PFSK-1 (cell line): ENCODE measurements around the gene RASA2.

Source experiments
- FOXP2 ChIP-seq: optimal IDR thresholded peaks from 2 replicates; pipeline ENCODE3; 2011; ENCODE audit warnings: borderline replicate concordance, control low read depth, inconsistent platforms; ENCODE audit not compliant: insufficient read depth; ENCODE audit errors: extremely low read length, extremely low read depth
- POLR2AphosphoS5 ChIP-seq: IDR thresholded peaks from 2 replicates; pipeline ENCODE4 v1.6.1; 2012; ENCODE audit warnings: low read depth, mild to moderate bottlenecking, control low read depth, low read length, moderate library complexity
- REST ChIP-seq, 2 experiments: IDR thresholded peaks; 2 replicates each; pipeline versions ENCODE4 v1.6.1 to v1.8.0; 2011 to 2012; ENCODE audit warnings: low read depth in 2 of 2, low read length in 2 of 2, control low read depth in 1 of 2, inconsistent platforms in 1 of 2, mild to moderate bottlenecking in 1 of 2, moderate library complexity in 1 of 2; ENCODE audit not compliant: insufficient read depth in 1 of 2
- SIN3A ChIP-seq: IDR thresholded peaks from 2 replicates; pipeline ENCODE4 v1.6.1; 2012; ENCODE audit warnings: mild to moderate bottlenecking, low read length, moderate library complexity, borderline replicate concordance; ENCODE audit not compliant: insufficient read depth
- TAF1 ChIP-seq: IDR thresholded peaks from 2 replicates; pipeline ENCODE4 v1.6.1; 2012; ENCODE audit warnings: low read length, control low read depth, borderline replicate concordance; ENCODE audit not compliant: insufficient read depth

The RASA2 gene

GRCh38 chr3:141462176-141462859 lies 24.5 kb upstream of the RASA2 start:
- TF ChIP-seq SIN3A (no peak), REST (IDR thresholded peaks at IDR 0.05; ENCODE audit: insufficient read depth in 1 of 2, low read depth in 2 of 2, low read length in 2 of 2) (no peak), TAF1 (no peak), POLR2AphosphoS5 (no peak), FOXP2 (no peak)

- TF ChIP-seq FOXP2 (no peak), POLR2AphosphoS5 (no peak), REST (IDR thresholded peaks at IDR 0.05; ENCODE audit: insufficient read depth in 1 of 2, low read depth in 2 of 2, low read length in 2 of 2) (no peak), SIN3A (no peak), TAF1 (no peak)
These were observed 21.6 kb upstream of the RASA2 start for GRCh38 chr3:141465221-141465620.

- TF ChIP-seq REST (IDR thresholded peaks at IDR 0.05; ENCODE audit: insufficient read depth in 1 of 2, low read depth in 2 of 2, low read length in 2 of 2) (no peak), FOXP2 (no peak), POLR2AphosphoS5 (no peak), TAF1 (no peak), SIN3A (no peak)
These were observed 20.1 kb upstream of the RASA2 start for GRCh38 chr3:141466633-141467169.

GRCh38 chr3:141469720-141470119 lies 17.1 kb upstream of the RASA2 start:
- no peak for TF ChIP-seq SIN3A
- no peak for TF ChIP-seq POLR2AphosphoS5
- TF ChIP-seq FOXP2, result no peak
- TF ChIP-seq REST (IDR thresholded peaks at IDR 0.05; ENCODE audit: insufficient read depth in 1 of 2, low read depth in 2 of 2, low read length in 2 of 2), result no peak
- no peak for TF ChIP-seq TAF1

GRCh38 chr3:141471160-141471559 lies 15.7 kb upstream of the RASA2 start:
- TF ChIP-seq TAF1 (no peak), POLR2AphosphoS5 (no peak), SIN3A (no peak), REST (IDR thresholded peaks at IDR 0.05; ENCODE audit: insufficient read depth in 1 of 2, low read depth in 2 of 2, low read length in 2 of 2) (no peak), FOXP2 (no peak)
